Gastrocnemius medialis (tissue), 4 donors: Measurements from ENCODE around the gene PLCH1. TPM values are rescaled to one million over a fixed set of nuclear protein-coding genes. Genes with fewer than 3 reads are reported as not detected.

Experiments used
- ATAC-seq, 2 donors: fragments of 150-250 bp; one replicate each; pipeline ENCODE4 v1.9.1; 2016
- DNase-seq, 2 donors: peaks; one replicate each; pipeline ENCODE4 v3.0.0-alpha.2; 2019
- H3K27ac ChIP-seq, 4 donors: fragments of 200-600 bp; sonication (generic); 1 replicate in 1 of 4; 2 replicates in 3 of 4; pipeline ENCODE4 v1.5.1; 2016 to 2018; ENCODE audit warnings: mild to moderate bottlenecking in 2 of 4, moderate library complexity in 1 of 4
- H3K27me3 ChIP-seq, 3 donors: fragments of 200-600 bp; sonication (generic) in 2 of 3; 1 replicate in 1 of 3; 2 replicates in 2 of 3; pipeline versions ENCODE4 v1.5.1 to v1.6.0; 2016 to 2019; ENCODE audit warnings: mild to moderate bottlenecking in 1 of 3, moderate library complexity in 1 of 3
- H3K36me3 ChIP-seq, 2 donors: fragments of 200-600 bp; sonication (generic) in 1 of 2; one replicate each; pipeline ENCODE4 v1.5.1; 2017 to 2018
- H3K4me1 ChIP-seq, 2 donors: fragments of 200-600 bp; sonication (generic) in 1 of 2; one replicate each; pipeline ENCODE4 v1.5.1; 2016 to 2017; ENCODE audit warnings: mild to moderate bottlenecking in 2 of 2
- H3K4me3 ChIP-seq, 4 donors: fragments of 200-600 bp; sonication (generic) in 3 of 4; 1 replicate in 1 of 4; 2 replicates in 3 of 4; pipeline ENCODE4 v1.5.1; 2016 to 2019; ENCODE audit warnings: mild to moderate bottlenecking in 2 of 4
- H3K9me3 ChIP-seq, 3 donors: fragments of 200-600 bp; sonication (generic) in 2 of 3; 1 replicate in 1 of 3; 2 replicates in 2 of 3; pipeline ENCODE4 v1.5.1; 2016 to 2019
- CTCF ChIP-seq, 5 experiments: fragments of 450-650 bp in 3 of 5; fragments of 200-600 bp in 2 of 5; sonication (generic) in 2 of 5; IDR thresholded peaks in 4 of 5; conservative IDR thresholded peaks in 1 of 5; 1 replicate in 4 of 5; 2 replicates in 1 of 5; pipeline ENCODE4 v1.5.1; 2016 to 2019; ENCODE audit warnings: antibody characterized with exemption in 5 of 5, mild to moderate bottlenecking in 3 of 5, moderate library complexity in 3 of 5
- POLR2A ChIP-seq, 2 donors: fragments of 450-650 bp; IDR thresholded peaks; one replicate each; pipeline ENCODE4 v1.6.1; 2017; ENCODE audit warnings: antibody characterized with exemption in 2 of 2, mild to moderate bottlenecking in 2 of 2, moderate library complexity in 2 of 2
- in situ Hi-C, 4 donors: fragments of 200-750 bp; cut with MboI; loops; one replicate each; pipeline versions ENCODE4 v1.15.0 to v1.8.0; 2017; ENCODE audit warnings: low sequenced_read_pairs in 4 of 4
- intact Hi-C: fragments of 100-400 bp; cut with DNase I; formaldehyde crosslinking; loops from one replicate; pipeline ENCODE4 v1.15.1; 2023; ENCODE audit warnings: low total_unique reads
- total RNA-seq, 4 donors: library from RNA; depleted of rRNA; stranded (reverse); fragments of >200 nt; gene quantifications; one replicate each; pipeline versions ENCODE4 v1.1.0 to v1.2.3, GENCODE V29; 2016

Gene PLCH1
- total RNA-seq, 4 donors from 2014 or later: 0.07 to 0.33 (median 0.10) TPM; not detected in 1

GRCh38 chr3:155635056-155635455 lies 109.8 kb downstream of the PLCH1 start:
- no peaks in the 10 kb centered on the region for H3K4me1 ChIP-seq
- H3K27ac ChIP-seq: no peak overlapping the region
- no peak overlapping the region for H3K4me3 ChIP-seq
- H3K36me3 ChIP-seq: no peaks in the 10 kb centered on the region
- intact Hi-C loops: no loop called here
- ATAC-seq (no peak), DNase-seq (no peak)
- TF ChIP-seq POLR2A (IDR thresholded peaks at IDR 0.05) (no peak), CTCF (IDR thresholded peaks at IDR 0.05 in 4 of 5, conservative IDR thresholded peaks at IDR 0.05 in 1 of 5) (no peak)
- in situ Hi-C loops: no loop called here
- no peaks in the 10 kb centered on the region for H3K9me3 ChIP-seq
- no peaks in the 10 kb centered on the region for H3K27me3 ChIP-seq

- Histone ChIP-seq H3K9me3 (no peaks in the 10 kb centered on the region), H3K4me1 (no peaks in the 10 kb centered on the region), H3K27ac (no peak overlapping the region), H3K36me3 (no peaks in the 10 kb centered on the region), H3K4me3 (no peak overlapping the region), H3K27me3 (no peaks in the 10 kb centered on the region)
- in situ Hi-C loops: no loop called here
- no peak for DNase-seq
- intact Hi-C loops: no loop called here
- no peak for ATAC-seq
- TF ChIP-seq POLR2A (IDR thresholded peaks at IDR 0.05) (no peak), CTCF (IDR thresholded peaks at IDR 0.05 in 4 of 5, conservative IDR thresholded peaks at IDR 0.05 in 1 of 5) (no peak)
These were observed 110.7 kb downstream of the PLCH1 start for GRCh38 chr3:155634121-155634719.

GRCh38 chr3:155631323-155632019 lies 113.4 kb downstream of the PLCH1 start:
- Histone ChIP-seq H3K4me1 (no peaks in the 10 kb centered on the region), H3K9me3 (no peaks in the 10 kb centered on the region), H3K4me3 (no peak overlapping the region), H3K36me3 (no peaks in the 10 kb centered on the region), H3K27me3 (no peaks in the 10 kb centered on the region), H3K27ac (no peak overlapping the region)
- intact Hi-C loops: no loop called here
- TF ChIP-seq POLR2A (IDR thresholded peaks at IDR 0.05): no peak
- TF ChIP-seq CTCF (IDR thresholded peaks at IDR 0.05 in 4 of 5, conservative IDR thresholded peaks at IDR 0.05 in 1 of 5): no peak
- ATAC-seq: no peak
- no peak for DNase-seq
- in situ Hi-C loops: no loop called here

GRCh38 chr3:155629556-155629955 lies 115.3 kb downstream of the PLCH1 start:
- Histone ChIP-seq H3K4me1 (no peaks in the 10 kb centered on the region), H3K27me3 (no peaks in the 10 kb centered on the region), H3K36me3 (no peaks in the 10 kb centered on the region), H3K9me3 (no peaks in the 10 kb centered on the region), H3K4me3 (no peak overlapping the region), H3K27ac (no peak overlapping the region)
- TF ChIP-seq POLR2A (IDR thresholded peaks at IDR 0.05) (no peak), CTCF (IDR thresholded peaks at IDR 0.05 in 4 of 5, conservative IDR thresholded peaks at IDR 0.05 in 1 of 5) (no peak)
- ATAC-seq: no peak
- in situ Hi-C loops: no loop called here
- intact Hi-C loops: no loop called here
- DNase-seq: no peak
